Measurements from ENCODE around the gene CNOT4.

GRCh38 chr7:135328053-135328452 is 181.8 kb downstream of the CNOT4 start:
- no peak for TF ChIP-seq CTCF (conservative IDR thresholded peaks at IDR 0.05)
- TF ChIP-seq ZFX (IDR thresholded peaks at IDR 0.05), result no peak
